ENCODE results near the gene SPNS1. TPM values are rescaled to one million over a fixed set of nuclear protein-coding genes. Genes with fewer than 3 reads are reported as not detected.
"Not testable (repeated sequence)": the region's sequence is repeated elsewhere in the genome, so short reads cannot be mapped to it uniquely, and the experiment has no call there.

The SPNS1 gene
- total RNA-seq, 1 donor from 2014 or later, result 17.9 TPM

DNA sequence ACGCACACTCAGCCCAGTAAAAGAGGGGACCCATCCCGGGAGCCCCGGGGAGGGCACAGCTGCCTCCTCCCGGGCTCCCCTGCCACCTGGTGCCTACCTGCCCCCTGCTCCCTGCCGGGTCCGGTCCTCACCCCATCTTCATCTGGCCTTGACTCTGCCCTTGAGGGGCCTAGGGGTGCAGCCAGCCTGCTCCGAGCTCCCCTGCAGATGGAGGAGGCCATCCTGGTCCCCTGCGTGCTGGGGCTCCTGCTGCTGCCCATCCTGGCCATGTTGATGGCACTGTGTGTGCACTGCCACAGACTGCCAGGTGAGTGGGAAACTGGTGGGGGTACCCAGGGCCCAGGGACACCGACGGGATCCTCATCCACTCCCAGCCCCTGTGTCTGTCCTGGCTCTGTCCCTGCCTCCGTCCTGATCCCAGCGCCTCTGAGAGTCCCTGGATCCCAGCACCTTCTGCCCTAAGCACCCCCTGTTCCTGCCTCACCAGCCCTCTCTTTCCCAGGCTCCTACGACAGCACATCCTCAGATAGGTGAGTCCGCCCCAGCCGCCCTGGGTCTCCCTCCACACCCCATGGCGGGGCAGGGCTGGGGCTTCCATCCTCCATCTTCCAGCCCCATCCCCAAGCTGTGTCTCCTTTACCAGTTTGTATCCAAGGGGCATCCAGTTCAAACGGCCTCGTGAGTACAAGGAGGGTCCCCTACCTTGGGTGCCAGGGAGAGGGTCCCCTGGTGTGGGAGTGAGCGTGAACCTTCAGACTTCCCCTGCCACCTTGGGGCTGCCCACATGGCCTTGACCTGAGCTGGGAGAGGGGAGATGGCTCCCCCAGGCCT is 10.8 kb downstream of the SPNS1 start:
- no peak for ATAC-seq
- intact Hi-C loops (cut with micrococcal nuclease), result no loop called here
- DNase-seq, result no peak

GRCh38 chr16:28986046-28986445 is 11.5 kb downstream of the SPNS1 start:
- ATAC-seq, result no peak
- DNase-seq, result no peak

DNA sequence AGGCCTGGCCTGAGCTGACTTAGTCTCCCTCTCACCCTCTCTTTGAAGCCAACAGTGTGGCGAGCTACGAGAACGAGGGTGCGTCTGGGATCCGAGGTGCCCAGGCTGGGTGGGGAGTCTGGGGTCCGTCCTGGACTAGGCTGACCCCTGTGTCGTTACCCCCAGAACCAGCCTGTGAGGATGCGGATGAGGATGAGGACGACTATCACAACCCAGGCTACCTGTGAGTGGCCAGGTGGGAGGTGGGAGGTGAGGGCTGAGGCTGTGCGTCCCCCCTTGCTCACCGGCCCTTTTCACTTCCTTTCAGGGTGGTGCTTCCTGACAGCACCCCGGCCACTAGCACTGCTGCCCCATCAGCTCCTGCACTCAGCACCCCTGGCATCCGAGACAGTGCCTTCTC is 11.9 kb downstream of the SPNS1 start:
- ATAC-seq, result no peak
- intact Hi-C loops (cut with micrococcal nuclease), result no loop called here
- peak; percentile 16 for DNase-seq

More at GRCh38 chr16:28986046-28986445, 11.5 kb downstream of the SPNS1 start:
- intact Hi-C loops (cut with micrococcal nuclease), result no loop called here

- no peak for ATAC-seq
- no peak for DNase-seq
- intact Hi-C loops (cut with micrococcal nuclease), result no loop called here
These were observed 12.7 kb downstream of the SPNS1 start for GRCh38 chr16:28987170-28987853.

DNA sequence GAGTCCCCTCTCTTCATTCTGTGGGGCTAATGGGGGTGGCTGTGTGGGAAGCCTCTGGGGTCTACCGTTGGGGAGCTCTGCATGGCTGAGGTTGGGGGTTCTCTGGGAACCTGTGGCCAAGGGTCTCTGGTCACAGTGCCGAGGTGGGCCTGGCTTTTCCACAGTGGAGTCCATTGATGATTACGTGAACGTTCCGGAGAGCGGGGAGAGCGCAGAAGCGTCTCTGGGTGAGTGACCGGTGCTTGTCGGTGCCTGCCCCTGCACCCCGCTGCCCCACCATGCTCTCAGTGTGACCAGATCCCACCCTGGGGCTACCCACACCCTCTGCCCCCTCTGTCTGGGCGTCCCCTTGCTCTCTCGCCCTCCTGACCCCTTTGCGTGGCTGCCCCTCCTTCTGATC is 14.8 kb downstream of the SPNS1 start:
- DNase-seq, result no peak
- intact Hi-C loops (cut with micrococcal nuclease), result no loop called here

GRCh38 chr16:28990375-28991040 is 15.9 kb downstream of the SPNS1 start:
- no peak for ATAC-seq
- no peak for DNase-seq
- intact Hi-C loops (cut with micrococcal nuclease), result no loop called here

More for the DNA sequence above, 14.8 kb downstream of the SPNS1 start:
- ATAC-seq, result no peak

DNA sequence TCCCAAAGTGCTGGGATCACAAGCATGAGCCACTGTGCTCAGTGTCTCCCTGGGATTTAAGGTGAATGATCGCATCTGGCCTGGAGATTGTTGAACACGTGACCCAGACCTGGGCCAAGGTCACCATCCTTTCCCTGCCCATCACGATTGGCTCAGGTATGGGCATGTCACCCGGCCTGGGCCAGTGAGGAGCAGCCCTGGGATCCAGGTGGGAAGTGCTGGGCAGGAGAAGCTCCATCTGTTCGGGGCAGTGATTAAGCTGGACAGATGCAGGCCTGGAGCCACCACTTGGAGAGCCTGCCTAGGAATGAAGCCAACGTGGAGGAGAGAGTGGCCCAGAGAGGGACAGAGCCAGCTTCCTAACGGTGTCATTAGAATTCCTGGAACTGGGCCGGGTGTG is 17.1 kb downstream of the SPNS1 start:
- no peak for DNase-seq
- ATAC-seq, result no peak
- intact Hi-C loops (cut with micrococcal nuclease), result no loop called here

DNA sequence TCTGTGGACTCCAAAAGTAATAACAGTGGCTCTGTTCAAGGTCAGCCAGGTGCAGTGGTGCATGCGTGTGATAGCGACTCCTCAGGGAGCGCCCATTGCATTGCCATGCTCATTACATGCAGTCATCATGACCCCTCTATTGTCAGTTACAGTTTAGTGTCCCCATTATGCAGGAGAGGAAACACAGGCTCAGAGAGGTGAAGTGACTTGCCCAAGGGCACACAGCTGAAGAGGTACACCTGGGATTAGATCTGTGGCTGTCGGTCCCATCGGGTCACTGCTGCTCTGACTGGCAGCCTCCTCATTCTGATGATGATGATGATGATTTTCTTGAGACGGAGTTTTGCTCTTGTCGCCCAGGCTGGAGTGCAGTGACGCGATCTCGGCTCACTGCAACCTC is 17.9 kb downstream of the SPNS1 start:
- DNase-seq (no peak), ATAC-seq (no peak)
- intact Hi-C loops (cut with micrococcal nuclease), result no loop called here

- ATAC-seq (no peak), DNase-seq (no peak)
- intact Hi-C loops (cut with micrococcal nuclease), result no loop called here
These were observed 24.3 kb downstream of the SPNS1 start for GRCh38 chr16:28998837-28999236.

GRCh38 chr16:28999577-28999976 is 25.0 kb downstream of the SPNS1 start:
- no peak for DNase-seq
- ATAC-seq, result no peak
- intact Hi-C loops (cut with micrococcal nuclease), result no loop called here

GRCh38 chr16:29000019-29000418 is 25.4 kb downstream of the SPNS1 start:
- ATAC-seq (no peak), DNase-seq (no peak)
- intact Hi-C loops (cut with micrococcal nuclease), result no loop called here

- intact Hi-C loops (cut with micrococcal nuclease); DNase-seq; ATAC-seq: not testable (repeated sequence)
These were observed 30.0 kb downstream of the SPNS1 start for GRCh38 chr16:29004496-29005139.

DNA sequence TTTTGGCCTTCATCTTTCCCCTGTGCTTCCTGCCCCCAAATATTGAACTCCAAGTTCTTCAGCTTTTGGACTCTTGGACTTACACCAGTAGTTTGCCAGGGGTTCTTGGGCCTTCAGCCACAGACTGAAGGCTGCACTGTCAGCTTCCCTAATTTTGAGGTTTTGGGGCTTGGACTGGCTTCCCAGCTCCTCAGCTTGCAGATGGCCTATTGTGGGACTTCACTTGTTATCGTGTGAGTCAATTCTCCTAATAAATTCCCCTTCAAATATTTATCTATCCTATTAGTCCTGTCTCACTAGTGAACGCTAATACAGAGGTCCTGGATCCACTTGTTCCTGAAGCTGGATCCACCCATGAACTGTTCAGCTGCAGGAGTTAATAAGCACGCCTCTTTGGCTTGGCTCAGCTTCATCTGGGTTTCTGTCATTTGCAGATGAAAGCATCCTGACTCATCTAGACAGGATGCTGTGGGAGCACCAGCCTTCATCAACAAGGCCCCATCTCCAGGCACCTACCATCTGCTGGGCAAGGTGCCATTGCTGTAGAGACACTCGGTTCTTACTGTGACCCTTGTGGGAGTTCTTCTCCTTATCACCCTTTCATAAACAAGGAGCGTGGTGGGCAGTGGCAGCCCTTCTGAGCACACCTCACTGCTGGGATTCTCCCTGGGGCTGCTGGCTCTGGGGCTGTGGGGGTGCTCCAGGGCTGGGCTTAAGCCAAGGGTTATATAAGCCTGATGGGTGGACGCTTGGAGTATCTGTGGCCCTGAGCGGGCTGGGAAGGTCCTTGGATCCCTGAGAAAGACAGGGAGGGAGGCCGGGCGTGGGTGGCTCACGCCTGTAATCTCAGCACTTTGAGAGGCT is 33.4 kb downstream of the SPNS1 start:
- intact Hi-C loops (cut with micrococcal nuclease), result no loop called here
- ATAC-seq (no peak), DNase-seq (no peak)

DNA sequence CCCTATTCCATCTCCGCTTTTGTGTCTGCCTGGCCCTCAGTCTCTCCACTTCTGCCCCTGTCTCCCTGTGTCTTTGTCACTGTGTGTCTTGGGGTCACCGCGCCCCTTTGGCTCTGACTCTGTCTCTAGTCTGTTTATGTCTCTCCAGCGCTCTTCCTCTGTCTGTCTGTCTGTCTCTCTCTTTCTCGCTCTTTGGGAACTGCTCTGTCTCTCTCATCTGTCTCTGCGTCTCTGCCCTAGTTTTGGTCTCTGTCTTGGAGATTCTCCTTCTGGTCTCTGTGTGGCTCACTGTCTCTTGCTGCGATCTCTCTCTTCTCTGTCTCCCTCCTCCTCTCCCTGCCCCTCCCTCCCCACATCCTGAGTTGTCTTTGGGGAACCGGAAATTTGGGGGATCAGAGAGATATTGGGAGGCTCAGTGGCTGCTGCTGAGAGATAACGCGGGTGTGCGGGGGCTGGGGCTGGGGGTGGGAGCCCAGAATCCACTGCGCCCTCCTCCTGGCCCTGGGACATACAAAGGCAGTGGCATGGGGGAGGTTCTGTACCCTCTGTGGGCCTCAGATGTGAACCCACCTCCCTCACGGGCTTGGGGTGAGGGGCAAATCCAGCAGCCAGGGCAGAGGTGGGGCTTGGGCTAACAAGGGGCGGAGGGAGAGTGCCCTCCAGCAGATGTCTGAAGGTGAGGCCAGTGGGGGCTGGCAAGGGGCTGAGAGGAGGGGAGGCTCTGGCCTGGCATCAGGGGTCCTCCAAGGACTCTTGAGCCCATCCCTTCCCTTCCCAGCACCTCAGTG is 34.7 kb downstream of the SPNS1 start:
- DNase-seq (no peak), ATAC-seq (no peak)
- intact Hi-C loops (cut with micrococcal nuclease), result no loop called here

- no peak for ATAC-seq
- intact Hi-C loops (cut with micrococcal nuclease), result no loop called here
- no peak for DNase-seq
These were observed 35.2 kb downstream of the SPNS1 start for GRCh38 chr16:29009838-29010166.

DNA sequence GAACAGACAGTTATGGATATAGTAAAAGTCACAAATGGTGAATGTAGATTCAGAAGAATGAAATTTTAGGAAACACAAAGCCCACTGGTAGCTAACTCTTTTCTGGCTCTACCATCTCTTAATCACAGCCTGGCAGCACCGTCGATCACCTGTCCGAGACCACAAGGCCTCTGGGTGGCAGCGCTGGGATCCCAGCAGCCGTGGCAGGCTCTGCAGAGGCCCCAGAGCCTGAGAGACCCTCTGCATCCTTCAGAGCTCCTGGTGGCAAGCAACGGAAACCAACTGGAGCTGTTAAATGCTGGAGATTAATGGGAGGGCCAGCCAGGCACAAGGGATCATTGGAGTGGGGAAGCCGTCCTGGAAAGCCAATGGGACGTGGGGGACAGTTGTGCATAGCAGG is 36.5 kb downstream of the SPNS1 start:
- ATAC-seq (no peak), DNase-seq (no peak)
- intact Hi-C loops (cut with micrococcal nuclease), result no loop called here

DNA sequence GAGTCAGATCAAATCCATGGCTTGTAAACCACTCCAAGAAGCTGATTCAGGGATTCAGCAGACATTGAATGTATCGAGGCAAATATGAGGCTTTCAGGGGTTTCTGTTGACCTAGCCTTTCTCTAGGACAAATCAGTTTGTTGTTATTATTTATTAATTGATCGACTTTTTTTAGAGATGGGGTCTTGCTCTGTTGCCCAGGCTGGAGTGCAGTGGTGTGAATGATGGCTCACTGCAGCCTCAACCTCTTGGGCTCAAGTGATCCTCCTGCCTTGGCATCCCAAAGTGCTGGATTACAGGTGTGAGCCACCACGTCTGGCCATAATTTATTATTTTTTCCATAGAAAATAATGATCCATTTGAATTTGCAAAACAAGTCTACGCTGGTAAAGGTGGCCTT is 37.3 kb downstream of the SPNS1 start:
- intact Hi-C loops (cut with micrococcal nuclease), result no loop called here

GRCh38 chr16:29012913-29013553 is 38.5 kb downstream of the SPNS1 start:
- intact Hi-C loops (cut with micrococcal nuclease), result no loop called here
- ATAC-seq (no peak), DNase-seq (no peak)

More for the DNA sequence above, 37.3 kb downstream of the SPNS1 start:
- DNase-seq (no peak), ATAC-seq (no peak)

Data from left ventricle myocardium superior (tissue), 1 donor.